Astrocyte of the spinal cord (primary cell): ENCODE measurements around the gene DTNA.

Experiments used
- DNase-seq: peaks from one replicate; pipeline ENCODE4 v3.0.0; 2011; ENCODE audit warnings: low read depth, low spot score
- H3K4me3 ChIP-seq: 2 replicates; pipeline ENCODE4 v1.5.1; 2011; ENCODE audit warnings: low read depth, mild to moderate bottlenecking, low read length, moderate library complexity
- in situ Hi-C: cut with HindIII; loops from 2 replicates; pipeline ENCODE4 v1.10.0; 2017; ENCODE audit warnings: low sequenced_read_pairs
- TF ChIP-seq, protein P1 (sequence below): IDR thresholded peaks from 2 replicates; pipeline ENCODE4 v1.5.1; 2012; ENCODE audit warnings: low read depth, mild to moderate bottlenecking, low read length, inconsistent platforms

Gene DTNA

GRCh38 chr18:34932792-34933466 is 222.8 kb downstream of the DTNA start:
- TF ChIP-seq, protein P1, sequence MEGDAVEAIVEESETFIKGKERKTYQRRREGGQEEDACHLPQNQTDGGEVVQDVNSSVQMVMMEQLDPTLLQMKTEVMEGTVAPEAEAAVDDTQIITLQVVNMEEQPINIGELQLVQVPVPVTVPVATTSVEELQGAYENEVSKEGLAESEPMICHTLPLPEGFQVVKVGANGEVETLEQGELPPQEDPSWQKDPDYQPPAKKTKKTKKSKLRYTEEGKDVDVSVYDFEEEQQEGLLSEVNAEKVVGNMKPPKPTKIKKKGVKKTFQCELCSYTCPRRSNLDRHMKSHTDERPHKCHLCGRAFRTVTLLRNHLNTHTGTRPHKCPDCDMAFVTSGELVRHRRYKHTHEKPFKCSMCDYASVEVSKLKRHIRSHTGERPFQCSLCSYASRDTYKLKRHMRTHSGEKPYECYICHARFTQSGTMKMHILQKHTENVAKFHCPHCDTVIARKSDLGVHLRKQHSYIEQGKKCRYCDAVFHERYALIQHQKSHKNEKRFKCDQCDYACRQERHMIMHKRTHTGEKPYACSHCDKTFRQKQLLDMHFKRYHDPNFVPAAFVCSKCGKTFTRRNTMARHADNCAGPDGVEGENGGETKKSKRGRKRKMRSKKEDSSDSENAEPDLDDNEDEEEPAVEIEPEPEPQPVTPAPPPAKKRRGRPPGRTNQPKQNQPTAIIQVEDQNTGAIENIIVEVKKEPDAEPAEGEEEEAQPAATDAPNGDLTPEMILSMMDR, result no peak
- in situ Hi-C loops, result no loop called here
- no peak overlapping the region for H3K4me3 ChIP-seq
- DNase-seq, result no peak

GRCh38 chr18:34933909-34934661 is 224.0 kb downstream of the DTNA start:
- H3K4me3 ChIP-seq, result no peak overlapping the region
- TF ChIP-seq, protein P1, result no peak
- in situ Hi-C loops, result no loop called here
- DNase-seq, result no peak

DNA sequence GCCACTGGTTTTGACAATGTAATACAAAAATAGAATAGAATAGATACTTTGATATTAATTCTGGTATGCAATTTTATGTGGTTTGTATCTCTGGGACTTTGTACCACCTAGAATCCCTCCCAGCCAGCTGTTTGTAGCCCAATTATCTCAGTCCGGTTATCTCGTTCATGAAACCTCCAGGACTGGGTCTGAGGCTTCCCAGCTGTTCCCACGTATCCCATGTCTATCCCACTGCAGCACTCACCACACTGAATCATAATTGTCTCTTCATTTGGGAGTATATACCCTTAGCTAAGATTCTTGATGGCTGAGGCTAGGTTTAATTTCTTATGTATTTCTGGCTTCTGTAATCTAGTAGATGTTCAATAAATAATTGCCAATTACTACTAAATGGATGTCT is 226.7 kb downstream of the DTNA start:
- in situ Hi-C loops, result no loop called here
- H3K4me3 ChIP-seq, result no peak overlapping the region
- TF ChIP-seq, protein P1, result no peak
- DNase-seq, result no peak

GRCh38 chr18:34938090-34938489 is 228.0 kb downstream of the DTNA start:
- no peak overlapping the region for H3K4me3 ChIP-seq
- no peak for DNase-seq
- in situ Hi-C loops, result no loop called here
- TF ChIP-seq, protein P1, result no peak
